ENCODE data around the gene LSR. TPM values are rescaled to one million over a fixed set of nuclear protein-coding genes. Genes with fewer than 3 reads are reported as not detected.

The LSR gene
- total and polyA plus RNA-seq, 2 experiments from 2014 or later, result 116 to 212 TPM

GRCh38 chr19:35225951-35226350, 22.9 kb upstream of the LSR start:
- H3K79me2 ChIP-seq (replicated peaks; ENCODE audit: insufficient read depth), result no peaks in the 10 kb centered on the region
- no peak for ATAC-seq
- H4K20me1 ChIP-seq (replicated peaks; ENCODE audit: insufficient read depth), result no peaks in the 10 kb centered on the region
- H3K27me3 ChIP-seq (ENCODE audit: insufficient read depth), result no peaks in the 10 kb centered on the region
- H2AFZ ChIP-seq, result no peak overlapping the region
- DNase-seq (ENCODE audit: low spot score), result no peak
- Mint-ChIP-seq H3K27ac (no peak overlapping the region), H3K36me3 (ENCODE audit: low read depth) (no peaks in the 10 kb centered on the region; the same call in 2 of the 3 replicates), H3K4me1 (peaks cover 12% of the 10 kb centered on the region), H3K4me3 (no peak overlapping the region), H3K9me3 (peaks cover 5% of the 10 kb centered on the region; the same call in 1 of the 3 replicates), H3K27me3 (ENCODE audit: insufficient read depth, low read depth, poor library complexity) (peaks cover 16% of the 10 kb centered on the region)
- H3K9me2 ChIP-seq (ENCODE audit: insufficient read depth), result 0 out of 2 replicates have a peak, but pooled peaks cover 3% of the 10 kb centered on the region
- H3K36me3 ChIP-seq (ENCODE audit: insufficient read depth), result no peaks in the 10 kb centered on the region; the same call in 1 of the 2 replicates
- H3K27ac ChIP-seq (ENCODE audit: low read depth), result no peak overlapping the region
- H3F3A ChIP-seq (replicated peaks; ENCODE audit: low read depth), result no peaks in the 10 kb centered on the region
- H3K4me1 ChIP-seq (ENCODE audit: insufficient read depth), result no peaks in the 10 kb centered on the region
- H3K4me2 ChIP-seq, result peak overlapping the region; percentile 79; the same call in 1 of the 2 replicates
- TF ChIP-seq EZH2 (IDR thresholded peaks at IDR 0.05; ENCODE audit: low read depth, unreplicated experiment) (no peak), EZH2phosphoT487 (IDR thresholded peaks at IDR 0.05; ENCODE audit: unreplicated experiment) (no peak), STAT1 (IDR thresholded peaks at IDR 0.05; ENCODE audit: unreplicated experiment) (no peak), CTCF (conservative IDR thresholded peaks at IDR 0.05; ENCODE audit: low read depth in 2 of 2) (no peak), REST (IDR thresholded peaks at IDR 0.05; ENCODE audit: unreplicated experiment) (no peak), ZNF114 (CRISPR knock-in tag; IDR thresholded peaks at IDR 0.05) (no peak), POLR2AphosphoS5 (IDR thresholded peaks at IDR 0.05; ENCODE audit: low read depth) (no peak), JUNB (IDR thresholded peaks at IDR 0.05; ENCODE audit: unreplicated experiment) (no peak), CREB1 (CRISPR knock-in tag; IDR thresholded peaks at IDR 0.05; ENCODE audit: low read depth) (no peak), ETS1 (IDR thresholded peaks at IDR 0.05) (no peak), NANOG (IDR thresholded peaks at IDR 0.05; ENCODE audit: borderline replicate concordance) (no peak), ZNF462 (CRISPR knock-in tag; IDR thresholded peaks at IDR 0.05) (no peak), ZNF331 (CRISPR knock-in tag; IDR thresholded peaks at IDR 0.05; ENCODE audit: low read depth) (no peak)
- H3K4me3 ChIP-seq, result no peak overlapping the region
